K562 (cell line): ENCODE measurements around the gene GKN1. TPM values are rescaled to one million over a fixed set of nuclear protein-coding genes. Genes with fewer than 3 reads are reported as not detected.
A peak's percentile ranks its signal among the peaks of the same experiment; 100 is the strongest.

ENCODE experiments used
- MED1 ChIP-seq: sonication (generic); formaldehyde crosslinking; IDR thresholded peaks from 2 replicates; pipeline ENCODE4 v1.8.1; 2023; ENCODE audit warnings: missing genetic modification reagents, borderline replicate concordance
- MEF2D ChIP-seq: conservative IDR thresholded peaks from 2 replicates; pipeline ENCODE4 v1.6.1; 2016; ENCODE audit warnings: low read depth, missing genetic modification characterization, missing compliant biosample characterization
- POLR2G ChIP-seq: fragments of 200-400 bp; formaldehyde crosslinking; IDR thresholded peaks from 2 replicates; pipeline ENCODE4 v1.6.1; 2017; ENCODE audit warnings: low read depth, mild to moderate bottlenecking, antibody characterized with exemption, low read length, moderate library complexity
- RB1 ChIP-seq: fragments of 450-650 bp; IDR thresholded peaks from 2 replicates; pipeline ENCODE4 v1.6.1; 2017; ENCODE audit warnings: low read depth, mild to moderate bottlenecking
- SAP30 ChIP-seq: fragments of 200-600 bp; sonication (generic); IDR thresholded peaks from 2 replicates; pipeline ENCODE4 v1.6.1; 2012; ENCODE audit warnings: borderline replicate concordance, low read depth, mild to moderate bottlenecking, moderate library complexity, low read length, control low read depth, inconsistent platforms; ENCODE audit not compliant: insufficient read depth, poor library complexity, severe bottlenecking
- STAT5A ChIP-seq: IDR thresholded peaks from 2 replicates; pipeline ENCODE4 v1.6.1; 2012; ENCODE audit warnings: low read length, inconsistent platforms, borderline replicate concordance
- TGIF2 ChIP-seq: sonication (generic); formaldehyde crosslinking; IDR thresholded peaks from 2 replicates; pipeline ENCODE4 v1.8.1; 2022; ENCODE audit warnings: mild to moderate bottlenecking, missing genetic modification reagents, moderate library complexity
- ZNF12 ChIP-seq: sonication (generic); formaldehyde crosslinking; IDR thresholded peaks from 2 replicates; pipeline ENCODE4 v1.4.0; 2020; ENCODE audit warnings: mild to moderate bottlenecking, missing genetic modification reagents
- ZNF41 ChIP-seq: fragments of 250-450 bp; sonication (Bioruptor Pico); conservative IDR thresholded peaks from 2 replicates; pipeline ENCODE4 v1.4.0; 2020; ENCODE audit warnings: mild to moderate bottlenecking
- polyA plus RNA-seq, 8 experiments: library from polyadenylated mRNA; depleted of rRNA in 4 of 8; stranded (reverse) in 5 of 8; unstranded in 3 of 8; fragments of >200 nt; fragmentation: Nextera tagmentation in 2 of 8; fragmentation: Illumina TruSeq in 1 of 8; extraction: Ambion mirVana in 2 of 8; extraction: Trizol in 1 of 8; gene quantifications; 2 replicates each; pipeline versions ENCODE4 v1.2.1 to v1.2.3, GENCODE V29; 2011 to 2014; ENCODE audit warnings: inconsistent platforms in 1 of 8, missing spikeins in 1 of 8
- total RNA-seq, 7 experiments: library from RNA; depleted of rRNA in 6 of 7; stranded (reverse); fragments of >200 nt in 6 of 7; fragmentation: Illumina TruSeq in 2 of 7; extraction: Trizol in 2 of 7; gene quantifications; 2 replicates each; pipeline versions ENCODE4 v1.2.1 to v1.2.3, GENCODE V29; 2011 to 2021; ENCODE audit warnings: low replicate concordance in 1 of 7
- TF ChIP-seq, protein P1 (sequence below): fragments of 450-650 bp; IDR thresholded peaks from 2 replicates; pipeline ENCODE4 v1.6.1; 2017; ENCODE audit warnings: antibody characterized with exemption, mild to moderate bottlenecking
- TF ChIP-seq, protein P2 (sequence below), 3 experiments: fragments of 200-800 bp in 1 of 3; sonication (Bioruptor generic) in 1 of 3; sonication (generic) in 1 of 3; formaldehyde crosslinking in 1 of 3; IDR thresholded peaks; 2 replicates each; pipeline versions ENCODE4 v1.6.1 to v1.8.0; 2016 to 2022; ENCODE audit warnings: mild to moderate bottlenecking in 2 of 3, missing compliant biosample characterization in 2 of 3, missing genetic modification characterization in 2 of 3, missing genetic modification reagents in 1 of 3
- TF ChIP-seq, protein P3 (sequence below), 2 experiments: IDR thresholded peaks; 2 replicates each; pipeline ENCODE4 v1.6.1; 2012; ENCODE audit warnings: improper control_type of control experiment in 2 of 2, low read depth in 2 of 2, low read length in 2 of 2, borderline replicate concordance in 1 of 2
- TF ChIP-seq, protein P4 (sequence below), 3 experiments: fragments of 200-800 bp in 1 of 3; fragments of 250-450 bp in 1 of 3; fragments of 450-650 bp in 1 of 3; sonication (Bioruptor Pico) in 1 of 3; sonication (Bioruptor generic) in 1 of 3; formaldehyde crosslinking in 1 of 3; IDR thresholded peaks; 2 replicates each; pipeline versions ENCODE4 v1.6.1 to v1.8.0; 2016 to 2022; ENCODE audit warnings: mild to moderate bottlenecking in 2 of 3, missing genetic modification characterization in 2 of 3, missing compliant biosample characterization in 1 of 3, moderate library complexity in 1 of 3

The GKN1 gene
- total and polyA plus RNA-seq, 9 of the 15 experiments (the other 6 are each of a cell fraction or from before 2014, with no cell fraction given) = not detected

DNA sequence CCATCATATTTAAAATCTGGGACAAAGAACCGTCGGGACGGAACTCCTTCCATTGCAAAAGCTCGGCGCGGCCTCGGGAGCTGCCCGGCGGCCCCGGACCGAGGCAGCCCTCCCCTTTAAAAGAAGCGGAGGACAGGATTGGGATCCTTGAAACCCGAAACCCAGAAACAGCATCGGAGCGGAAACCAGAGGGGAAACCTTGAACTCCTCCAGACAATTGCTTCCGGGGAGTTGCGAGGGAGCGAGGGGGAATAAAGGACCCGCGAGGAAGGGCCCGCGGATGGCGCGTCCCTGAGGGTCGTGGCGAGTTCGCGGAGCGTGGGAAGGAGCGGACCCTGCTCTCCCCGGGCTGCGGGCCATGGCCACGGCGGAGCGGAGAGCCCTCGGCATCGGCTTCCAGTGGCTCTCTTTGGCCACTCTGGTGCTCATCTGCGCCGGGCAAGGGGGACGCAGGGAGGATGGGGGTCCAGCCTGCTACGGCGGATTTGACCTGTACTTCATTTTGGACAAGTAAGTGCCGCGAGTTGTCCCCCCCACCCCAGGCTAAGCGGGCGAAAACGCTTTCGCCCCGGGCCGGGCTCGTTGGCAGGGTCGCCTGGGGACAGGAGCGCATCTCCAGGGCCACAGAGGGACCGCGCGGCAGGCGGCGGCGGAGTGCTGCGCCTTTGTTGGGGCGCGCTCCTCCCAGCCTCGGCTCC, 38.9 kb downstream of the GKN1 start, which contains the start of gene ANTXR1 (continued):
- TF ChIP-seq, protein P1, sequence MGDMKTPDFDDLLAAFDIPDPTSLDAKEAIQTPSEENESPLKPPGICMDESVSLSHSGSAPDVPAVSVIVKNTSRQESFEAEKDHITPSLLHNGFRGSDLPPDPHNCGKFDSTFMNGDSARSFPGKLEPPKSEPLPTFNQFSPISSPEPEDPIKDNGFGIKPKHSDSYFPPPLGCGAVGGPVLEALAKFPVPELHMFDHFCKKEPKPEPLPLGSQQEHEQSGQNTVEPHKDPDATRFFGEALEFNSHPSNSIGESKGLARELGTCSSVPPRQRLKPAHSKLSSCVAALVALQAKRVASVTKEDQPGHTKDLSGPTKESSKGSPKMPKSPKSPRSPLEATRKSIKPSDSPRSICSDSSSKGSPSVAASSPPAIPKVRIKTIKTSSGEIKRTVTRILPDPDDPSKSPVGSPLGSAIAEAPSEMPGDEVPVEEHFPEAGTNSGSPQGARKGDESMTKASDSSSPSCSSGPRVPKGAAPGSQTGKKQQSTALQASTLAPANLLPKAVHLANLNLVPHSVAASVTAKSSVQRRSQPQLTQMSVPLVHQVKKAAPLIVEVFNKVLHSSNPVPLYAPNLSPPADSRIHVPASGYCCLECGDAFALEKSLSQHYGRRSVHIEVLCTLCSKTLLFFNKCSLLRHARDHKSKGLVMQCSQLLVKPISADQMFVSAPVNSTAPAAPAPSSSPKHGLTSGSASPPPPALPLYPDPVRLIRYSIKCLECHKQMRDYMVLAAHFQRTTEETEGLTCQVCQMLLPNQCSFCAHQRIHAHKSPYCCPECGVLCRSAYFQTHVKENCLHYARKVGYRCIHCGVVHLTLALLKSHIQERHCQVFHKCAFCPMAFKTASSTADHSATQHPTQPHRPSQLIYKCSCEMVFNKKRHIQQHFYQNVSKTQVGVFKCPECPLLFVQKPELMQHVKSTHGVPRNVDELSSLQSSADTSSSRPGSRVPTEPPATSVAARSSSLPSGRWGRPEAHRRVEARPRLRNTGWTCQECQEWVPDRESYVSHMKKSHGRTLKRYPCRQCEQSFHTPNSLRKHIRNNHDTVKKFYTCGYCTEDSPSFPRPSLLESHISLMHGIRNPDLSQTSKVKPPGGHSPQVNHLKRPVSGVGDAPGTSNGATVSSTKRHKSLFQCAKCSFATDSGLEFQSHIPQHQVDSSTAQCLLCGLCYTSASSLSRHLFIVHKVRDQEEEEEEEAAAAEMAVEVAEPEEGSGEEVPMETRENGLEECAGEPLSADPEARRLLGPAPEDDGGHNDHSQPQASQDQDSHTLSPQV = no peak
- TF ChIP-seq ZNF12 (0 out of 2 replicates have a peak, but pooled peaks have one; percentile 10), RB1 (no peak), TGIF2 (no peak), ZNF41 (CRISPR knock-in tag) (no peak), STAT5A (no peak), MEF2D (tag) (no peak), SAP30 (no peak), POLR2G (0 out of 2 replicates have a peak, but pooled peaks have one; percentile 21), MED1 (CRISPR knock-in tag) (no peak)
- TF ChIP-seq, protein P2, sequence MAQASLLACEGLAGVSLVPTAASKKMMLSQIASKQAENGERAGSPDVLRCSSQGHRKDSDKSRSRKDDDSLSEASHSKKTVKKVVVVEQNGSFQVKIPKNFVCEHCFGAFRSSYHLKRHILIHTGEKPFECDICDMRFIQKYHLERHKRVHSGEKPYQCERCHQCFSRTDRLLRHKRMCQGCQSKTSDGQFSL (CRISPR knock-in tag; IDR thresholded peaks at IDR 0.05) = no peak
- TF ChIP-seq, protein P2 (tag; IDR thresholded peaks at IDR 0.05) = peak in 1 of 2 experiments; percentile 55; a peak in 1 of 4 replicates
- TF ChIP-seq, protein P3, sequence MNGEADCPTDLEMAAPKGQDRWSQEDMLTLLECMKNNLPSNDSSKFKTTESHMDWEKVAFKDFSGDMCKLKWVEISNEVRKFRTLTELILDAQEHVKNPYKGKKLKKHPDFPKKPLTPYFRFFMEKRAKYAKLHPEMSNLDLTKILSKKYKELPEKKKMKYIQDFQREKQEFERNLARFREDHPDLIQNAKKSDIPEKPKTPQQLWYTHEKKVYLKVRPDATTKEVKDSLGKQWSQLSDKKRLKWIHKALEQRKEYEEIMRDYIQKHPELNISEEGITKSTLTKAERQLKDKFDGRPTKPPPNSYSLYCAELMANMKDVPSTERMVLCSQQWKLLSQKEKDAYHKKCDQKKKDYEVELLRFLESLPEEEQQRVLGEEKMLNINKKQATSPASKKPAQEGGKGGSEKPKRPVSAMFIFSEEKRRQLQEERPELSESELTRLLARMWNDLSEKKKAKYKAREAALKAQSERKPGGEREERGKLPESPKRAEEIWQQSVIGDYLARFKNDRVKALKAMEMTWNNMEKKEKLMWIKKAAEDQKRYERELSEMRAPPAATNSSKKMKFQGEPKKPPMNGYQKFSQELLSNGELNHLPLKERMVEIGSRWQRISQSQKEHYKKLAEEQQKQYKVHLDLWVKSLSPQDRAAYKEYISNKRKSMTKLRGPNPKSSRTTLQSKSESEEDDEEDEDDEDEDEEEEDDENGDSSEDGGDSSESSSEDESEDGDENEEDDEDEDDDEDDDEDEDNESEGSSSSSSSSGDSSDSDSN (IDR thresholded peaks at IDR 0.05; ENCODE audit: borderline replicate concordance in 1 of 2, low read depth in 2 of 2, low read length in 2 of 2) = 0 out of 4 replicates have a peak, but pooled peaks of 1 of the 2 experiments have one; percentile 19
- TF ChIP-seq, protein P4, sequence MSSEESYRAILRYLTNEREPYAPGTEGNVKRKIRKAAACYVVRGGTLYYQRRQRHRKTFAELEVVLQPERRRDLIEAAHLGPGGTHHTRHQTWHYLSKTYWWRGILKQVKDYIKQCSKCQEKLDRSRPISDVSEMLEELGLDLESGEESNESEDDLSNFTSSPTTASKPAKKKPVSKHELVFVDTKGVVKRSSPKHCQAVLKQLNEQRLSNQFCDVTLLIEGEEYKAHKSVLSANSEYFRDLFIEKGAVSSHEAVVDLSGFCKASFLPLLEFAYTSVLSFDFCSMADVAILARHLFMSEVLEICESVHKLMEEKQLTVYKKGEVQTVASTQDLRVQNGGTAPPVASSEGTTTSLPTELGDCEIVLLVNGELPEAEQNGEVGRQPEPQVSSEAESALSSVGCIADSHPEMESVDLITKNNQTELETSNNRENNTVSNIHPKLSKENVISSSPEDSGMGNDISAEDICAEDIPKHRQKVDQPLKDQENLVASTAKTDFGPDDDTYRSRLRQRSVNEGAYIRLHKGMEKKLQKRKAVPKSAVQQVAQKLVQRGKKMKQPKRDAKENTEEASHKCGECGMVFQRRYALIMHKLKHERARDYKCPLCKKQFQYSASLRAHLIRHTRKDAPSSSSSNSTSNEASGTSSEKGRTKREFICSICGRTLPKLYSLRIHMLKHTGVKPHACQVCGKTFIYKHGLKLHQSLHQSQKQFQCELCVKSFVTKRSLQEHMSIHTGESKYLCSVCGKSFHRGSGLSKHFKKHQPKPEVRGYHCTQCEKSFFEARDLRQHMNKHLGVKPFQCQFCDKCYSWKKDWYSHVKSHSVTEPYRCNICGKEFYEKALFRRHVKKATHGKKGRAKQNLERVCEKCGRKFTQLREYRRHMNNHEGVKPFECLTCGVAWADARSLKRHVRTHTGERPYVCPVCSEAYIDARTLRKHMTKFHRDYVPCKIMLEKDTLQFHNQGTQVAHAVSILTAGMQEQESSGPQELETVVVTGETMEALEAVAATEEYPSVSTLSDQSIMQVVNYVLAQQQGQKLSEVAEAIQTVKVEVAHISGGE (CRISPR knock-in tag; IDR thresholded peaks at IDR 0.05) = peak in 2 of 3 experiments; percentile 47 to 78; a peak in 3 of 6 replicates
